GM12878 (cell line): Measurements from ENCODE around the gene FGGY. TPM values are rescaled to one million over a fixed set of nuclear protein-coding genes. Genes with fewer than 3 reads are reported as not detected.

ENCODE experiments used
- ATAC-seq: fragments of 200-7000 bp; cut with Tn5 transposase; 3 replicates; pipeline ENCODE4 v1.9.1; 2020; ENCODE audit warnings: mild to moderate bottlenecking, moderate library complexity
- BruUV-seq: library from RNA; stranded (reverse); fragments of 400-500 nt; replicated peaks from 2 replicates; lab custom pipeline; 2021; lab: Mats Ljungman, UMichigan
- CTCF ChIA-PET: fragments of 300-600 bp; sonication (Branson Sonifier 250); formaldehyde crosslinking; extraction: SDS; loops from one replicate; lab custom pipeline; 2021; ENCODE audit warnings: inconsistent platforms; lab: Yijun Ruan, JAX
- POLR2A ChIA-PET: fragments of 350-600 bp; formaldehyde crosslinking; extraction: SDS; loops from one replicate; lab custom pipeline; 2021; ENCODE audit warnings: inconsistent platforms; lab: Charles Lee
- RAD21 ChIA-PET: fragments of 300-600 bp; sonication (Branson Sonifier 250); formaldehyde crosslinking; loops from one replicate; lab custom pipeline; 2023; ENCODE audit warnings: antibody characterized with exemption; ENCODE audit not compliant: unreplicated experiment; lab: Charles Lee
- SMC1A ChIA-PET: fragments of 300-600 bp; sonication (Branson Sonifier 250); formaldehyde crosslinking; loops from one replicate; lab custom pipeline; 2023; ENCODE audit not compliant: unreplicated experiment, uncharacterized antibody; lab: Charles Lee
- DNase-seq: peaks from one replicate; pipeline ENCODE4 v3.0.0-alpha.2; 2011; ENCODE audit warnings: low read depth, low spot score
- FAIRE-seq: peaks from 3 replicates; lab custom pipeline; 2011; peaks lifted over from hg19 to GRCh38; lab: Jason Lieb, UNC
- H2AFZ ChIP-seq: 2 replicates; pipeline ENCODE4 v1.6.0; 2011; ENCODE audit warnings: low read depth, low read length, control low read depth; ENCODE audit not compliant: control insufficient read depth
- H3K27ac ChIP-seq: 2 replicates; pipeline ENCODE4 v1.5.1; 2011; ENCODE audit warnings: control low read depth; ENCODE audit not compliant: control insufficient read depth, insufficient read depth
- H3K27me3 ChIP-seq, 2 experiments: replicated peaks in 1 of 2; 2 replicates each; pipeline versions ENCODE4 v1.6.0 to v1.6.1; 2011; ENCODE audit warnings: low read length in 1 of 2; ENCODE audit not compliant: control insufficient read depth in 2 of 2, insufficient read depth in 2 of 2
- H3K36me3 ChIP-seq, 2 experiments: 2 replicates each; pipeline ENCODE4 v1.5.1; 2011; ENCODE audit warnings: low read length in 1 of 2; ENCODE audit not compliant: control insufficient read depth in 2 of 2, insufficient read depth in 2 of 2
- H3K4me1 ChIP-seq: 2 replicates; pipeline ENCODE4 v1.6.1; 2011; ENCODE audit warnings: mild to moderate bottlenecking, low read length, moderate library complexity, mixed read lengths; ENCODE audit not compliant: control insufficient read depth, insufficient read depth
- H3K4me2 ChIP-seq: 2 replicates; pipeline ENCODE4 v1.6.0; 2011; ENCODE audit warnings: control low read depth; ENCODE audit not compliant: control insufficient read depth, insufficient read depth
- H3K4me3 ChIP-seq: fragments of 200-600 bp; sonication (generic); 2 replicates; pipeline ENCODE4 v1.5.1; 2016
- H3K79me2 ChIP-seq: 2 replicates; pipeline ENCODE4 v1.6.0; 2011; ENCODE audit warnings: low read length; ENCODE audit not compliant: control insufficient read depth, insufficient read depth
- H3K9ac ChIP-seq: 2 replicates; pipeline ENCODE4 v1.8.0; 2011; ENCODE audit warnings: low read length, control low read depth, mixed read lengths; ENCODE audit not compliant: control insufficient read depth, insufficient read depth
- H3K9me3 ChIP-seq: replicated peaks from 3 replicates; pipeline ENCODE4 v1.5.1; 2011; ENCODE audit warnings: mild to moderate bottlenecking, low read length; ENCODE audit not compliant: control insufficient read depth, insufficient read depth
- H4K20me1 ChIP-seq: 2 replicates; pipeline ENCODE4 v1.6.0; 2011; ENCODE audit not compliant: control insufficient read depth, insufficient read depth
- POLR2AphosphoS5 ChIP-seq: IDR thresholded peaks from 2 replicates; pipeline ENCODE4 v1.6.1; 2011; ENCODE audit warnings: mild to moderate bottlenecking, low read length, inconsistent platforms
- TBL1XR1 ChIP-seq: IDR thresholded peaks from 2 replicates; pipeline ENCODE4 v1.6.1; 2012; ENCODE audit warnings: low read depth, low read length, improper control_type of control experiment
- ZNF384 ChIP-seq: IDR thresholded peaks from 2 replicates; pipeline ENCODE4 v1.6.1; 2012; ENCODE audit warnings: low read depth, mild to moderate bottlenecking, low read length, improper control_type of control experiment, borderline replicate concordance
- WGBS: methylation state at CpG from one replicate; pipeline ENCODE4 v1.1.6; 2016; ENCODE audit warnings: low lambda C conversion rate; ENCODE audit not compliant: insufficient replicate concordance, insufficient coverage; ENCODE audit errors: missing lambda C conversion rate; 5-methylcytosine and 5-hydroxymethylcytosine counted together
- in situ Hi-C: fragments of 300-500 bp; cut with MboI; formaldehyde crosslinking; loops from 9 replicates; pipeline ENCODE4 v1.14.3; 2018; ENCODE audit warnings: mixed read lengths
- intact Hi-C: fragments of 100-400 bp; cut with micrococcal nuclease; formaldehyde crosslinking; loops from one replicate; pipeline ENCODE4 v1.14.2; 2022; ENCODE audit not compliant: unreplicated experiment
- polyA plus RNA-seq, 11 experiments: library from polyadenylated mRNA; depleted of rRNA in 4 of 11; unstranded in 6 of 11; stranded (reverse) in 5 of 11; fragments of >200 nt; fragmentation: Nextera tagmentation in 4 of 11; fragmentation: Illumina TruSeq in 1 of 11; extraction: Ambion mirVana in 4 of 11; extraction: Trizol in 1 of 11; gene quantifications; 1 replicate in 1 of 11; 2 replicates in 10 of 11; pipeline versions ENCODE4 v1.2.1 to v1.2.3, GENCODE V29; 2011 to 2016; ENCODE audit warnings: inconsistent platforms in 2 of 11, missing spikeins in 2 of 11, low read depth in 1 of 11
- total RNA-seq, 4 experiments: library from RNA; depleted of rRNA in 3 of 4; stranded (reverse); fragments of >200 nt in 3 of 4; fragmentation: Illumina TruSeq in 1 of 4; extraction: Trizol in 1 of 4; gene quantifications; 2 replicates each; pipeline versions ENCODE4 v1.2.1 to v1.2.3, GENCODE V29; 2013 to 2021

Gene FGGY
- total and polyA plus RNA-seq, 10 of the 15 experiments (the other 5 are each of a cell fraction or from before 2014, with no cell fraction given): 6.2 to 11.9 (median 7.5) TPM

DNA sequence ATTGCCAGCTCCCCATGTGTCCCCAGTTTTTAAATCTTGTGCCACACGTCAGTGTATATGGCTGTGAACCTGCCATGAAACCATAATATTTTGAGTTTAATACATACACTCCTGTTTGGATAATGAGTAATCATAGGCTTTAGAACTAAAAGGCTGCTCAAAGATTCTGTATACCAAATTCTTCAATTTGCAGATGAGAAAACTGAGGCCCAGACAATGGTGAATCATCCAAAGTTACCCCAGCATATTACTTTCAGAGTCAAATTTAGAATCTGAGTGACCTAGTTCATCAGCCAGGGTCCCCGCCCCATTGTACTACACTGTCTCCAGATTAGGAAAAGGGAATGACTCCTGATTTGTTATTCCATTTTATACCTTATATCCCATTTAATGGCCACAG lies 224.6 kb downstream of the FGGY start:
- H3K27ac ChIP-seq: no peak overlapping the region
- no peak overlapping the region for H3K9ac ChIP-seq
- SMC1A ChIA-PET: interaction anchor here (1.5 to 1.7 kb wide), 2 partner anchors 9 to 10 kb away, joined by 3 to 5 read pairs; no protein-coding TSS in a partner anchor
- no peak for TF ChIP-seq ZNF384
- no peaks in the 10 kb centered on the region for H3K27me3 ChIP-seq
- 83% methylated on average over 2 of the region's 2 CpGs for WGBS
- no peaks in the 10 kb centered on the region for H3K36me3 ChIP-seq
- no peak overlapping the region for H2AFZ ChIP-seq
- POLR2A ChIA-PET: no interaction called here
- H3K4me3 ChIP-seq: no peak overlapping the region
- RAD21 ChIA-PET: interaction anchor here (0.6 kb wide), 1 partner anchor 593 kb away, joined by 3 read pairs; no protein-coding TSS in a partner anchor
- intact Hi-C loops (no loop called here), in situ Hi-C loops (no loop called here)
- no peaks in the 10 kb centered on the region for H3K9me3 ChIP-seq
- no peak for DNase-seq
- no peak overlapping the region for H3K4me2 ChIP-seq
- CTCF ChIA-PET: interaction anchor here (1.0 kb wide), 1 partner anchor 8 kb away, joined by 3 read pairs; no protein-coding TSS in a partner anchor
- no peak for FAIRE-seq
- ATAC-seq: no peak
- BruUV-seq: no TSS peak
- H3K4me1 ChIP-seq: no peaks in the 10 kb centered on the region
- H3K79me2 ChIP-seq: no peaks in the 10 kb centered on the region
- no peaks in the 10 kb centered on the region for H4K20me1 ChIP-seq

DNA sequence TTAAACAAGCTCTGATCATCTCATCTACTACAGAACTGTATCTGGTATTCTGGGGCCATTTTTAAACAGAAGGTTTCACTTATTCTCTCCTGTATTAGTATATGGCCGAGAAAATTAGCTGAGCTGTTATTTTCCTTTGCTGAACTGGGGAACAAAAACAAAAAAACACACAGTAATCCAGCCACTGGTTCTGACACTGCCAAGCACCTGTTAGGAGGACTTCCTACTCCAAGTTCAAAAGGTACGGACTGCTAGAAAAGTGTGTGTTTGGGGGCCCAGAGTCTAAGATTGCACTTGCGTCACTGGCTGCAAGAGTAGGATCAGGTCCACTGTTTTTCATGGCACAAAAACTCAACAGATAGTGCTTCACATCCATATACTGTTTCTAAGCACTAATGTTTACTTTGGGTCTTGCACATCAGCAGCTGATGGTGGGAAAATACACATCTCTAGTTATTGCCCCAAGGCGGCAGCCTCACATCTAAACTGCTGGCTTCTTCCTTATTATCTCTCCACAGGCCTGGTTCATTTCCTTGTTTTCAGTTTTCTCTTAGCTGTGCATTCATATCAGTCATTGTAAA lies 226.1 kb downstream of the FGGY start:
- no peak for FAIRE-seq
- TF ChIP-seq TBL1XR1 (no peak), POLR2AphosphoS5 (no peak)
- SMC1A ChIA-PET: interaction anchor here (1.2 to 1.7 kb wide), 2 partner anchors 10 to 16 kb away, joined by 4 to 5 read pairs; no protein-coding TSS in a partner anchor

More for the DNA sequence above, 226.1 kb downstream of the FGGY start:
- in situ Hi-C loops: no loop called here
- Histone ChIP-seq H3K79me2 (no peaks in the 10 kb centered on the region), H3K9me3 (no peaks in the 10 kb centered on the region), H3K27me3 (no peaks in the 10 kb centered on the region), H3K4me2 (no peak overlapping the region), H3K9ac (no peak overlapping the region), H3K4me3 (no peak overlapping the region), H3K36me3 (no peaks in the 10 kb centered on the region), H4K20me1 (no peaks in the 10 kb centered on the region), H3K27ac (no peak overlapping the region), H2AFZ (no peak overlapping the region), H3K4me1 (no peaks in the 10 kb centered on the region)
- no peak for ATAC-seq
- ChIA-PET CTCF (no interaction called here), RAD21 (no interaction called here), POLR2A (no interaction called here)
- no peak for DNase-seq
- BruUV-seq: no TSS peak
- intact Hi-C loops: no loop called here
- WGBS: 100% methylated on average over 4 of the region's 4 CpGs
